GM19035 (cell line): ENCODE measurements around the gene ABAT.
A peak's percentile ranks its signal among the peaks of the same experiment; 100 is the strongest.

Experiments used
- ATAC-seq: cut with Tn5 transposase; IDR thresholded peaks from one replicate; pipeline ENCODE4 v1.9.1; 2021; ENCODE audit not compliant: unreplicated experiment

The ABAT gene

GRCh38 chr16:8808009-8808408 lies 133.6 kb downstream of the ABAT start:
- ATAC-seq = no peak

GRCh38 chr16:8808613-8809353 lies 134.4 kb downstream of the ABAT start:
- no peak for ATAC-seq

GRCh38 chr16:8812162-8812843 lies 137.9 kb downstream of the ABAT start:
- no peak for ATAC-seq

GRCh38 chr16:8814095-8814806 lies 139.8 kb downstream of the ABAT start:
- ATAC-seq = no peak

GRCh38 chr16:8816967-8817655 lies 142.7 kb downstream of the ABAT start:
- ATAC-seq = no peak

GRCh38 chr16:8818504-8819270 lies 144.3 kb downstream of the ABAT start:
- ATAC-seq = peak; percentile 88

- no peak for ATAC-seq
These were observed 145.1 kb downstream of the ABAT start for GRCh38 chr16:8819411-8820034.

GRCh38 chr16:8822403-8822802 lies 148.0 kb downstream of the ABAT start:
- no peak for ATAC-seq

GRCh38 chr16:8826278-8826879 lies 152.0 kb downstream of the ABAT start:
- no peak for ATAC-seq

- no peak for ATAC-seq
These were observed 154.2 kb downstream of the ABAT start for GRCh38 chr16:8828541-8829165.

GRCh38 chr16:8831450-8831849 lies 157.0 kb downstream of the ABAT start:
- no peak for ATAC-seq

- ATAC-seq = no peak
These were observed 157.7 kb downstream of the ABAT start for GRCh38 chr16:8831871-8832716.

GRCh38 chr16:8832717-8833105 lies 158.3 kb downstream of the ABAT start:
- ATAC-seq = no peak
